ENCODE measurements around the gene HCFC1.

HCFC1 gene

GRCh38 chrX:153921511-153922446 is 49.8 kb downstream of the HCFC1 start:
- DNase-seq = no peak

GRCh38 chrX:153921070-153921469 is 50.5 kb downstream of the HCFC1 start:
- DNase-seq = no peak

- no peak for DNase-seq
Measured at GRCh38 chrX:153920546-153920945, 51.1 kb downstream of the HCFC1 start.

GRCh38 chrX:153919281-153919680 is 52.3 kb downstream of the HCFC1 start:
- DNase-seq = no peak

GRCh38 chrX:153917869-153918268 is 53.7 kb downstream of the HCFC1 start:
- no peak for DNase-seq

GRCh38 chrX:153913701-153914100 is 57.9 kb downstream of the HCFC1 start:
- DNase-seq = no peak

GRCh38 chrX:153913211-153913610 is 58.4 kb downstream of the HCFC1 start:
- no peak for DNase-seq

- DNase-seq = no peak
Measured at GRCh38 chrX:153911798-153912197, 59.8 kb downstream of the HCFC1 start.

GRCh38 chrX:153910446-153910845 is 61.2 kb downstream of the HCFC1 start:
- DNase-seq = no peak

- DNase-seq = no peak
Measured at GRCh38 chrX:153909980-153910360, 61.6 kb downstream of the HCFC1 start.

- no peak for DNase-seq
Measured at GRCh38 chrX:153909024-153909979, 62.3 kb downstream of the HCFC1 start.

- DNase-seq = no peak
Measured at GRCh38 chrX:153908219-153908860, 63.3 kb downstream of the HCFC1 start.

- no peak for DNase-seq
Measured at GRCh38 chrX:153907456-153907855, 64.2 kb downstream of the HCFC1 start.

- no peak for DNase-seq
Measured at GRCh38 chrX:153906126-153906917, 65.3 kb downstream of the HCFC1 start.

GRCh38 chrX:153905481-153906095 is 66.0 kb downstream of the HCFC1 start:
- no peak for DNase-seq

- no peak for DNase-seq
Measured at GRCh38 chrX:153903991-153904957, 67.3 kb downstream of the HCFC1 start, which contains the start of gene AVPR2. AVPR2 (plus strand) TSS chrX:153904673; CDS start chrX:153905146, 473 bp downstream.

- DNase-seq = no peak
Measured at GRCh38 chrX:153903238-153903980, 68.2 kb downstream of the HCFC1 start.

GRCh38 chrX:153902385-153902784 is 69.2 kb downstream of the HCFC1 start:
- no peak for DNase-seq

- DNase-seq = no peak
Measured at GRCh38 chrX:153901753-153902140, 69.9 kb downstream of the HCFC1 start.

All from NCI-H1092 (cell line).